Activated T-cell treated with anti-CD3 and anti-CD28 coated beads, Interleukin-2, amount 50 U/mL, for 4 hours (primary cell): ENCODE results near the gene FRK. TPM values are rescaled to one million over a fixed set of nuclear protein-coding genes. Genes with fewer than 3 reads are reported as not detected.
A peak's percentile ranks its signal among the peaks of the same experiment; 100 is the strongest.
"Not testable (repeated sequence)": the region's sequence is repeated elsewhere in the genome, so short reads cannot be mapped to it uniquely, and the experiment has no call there.

Experiments
- ATAC-seq, 2 donors: fragments of 200-7000 bp; cut with Tn5 transposase; one replicate each; pipeline ENCODE4 v1.10.0; 2021
- DNase-seq: peaks from one replicate; pipeline ENCODE4 v3.0.0-alpha.2; 2020
- H3K27me3 Mint-ChIP-seq: one replicate; pipeline ENCODE4 v1.8.0; 2021; ENCODE audit warnings: low read depth, mixed read lengths
- H3K36me3 Mint-ChIP-seq: one replicate; pipeline ENCODE4 v1.8.0; 2022; ENCODE audit warnings: mixed read lengths; ENCODE audit not compliant: insufficient read depth
- H3K4me1 Mint-ChIP-seq: one replicate; pipeline ENCODE4 v1.8.0; 2021; ENCODE audit warnings: low read depth, mixed read lengths
- H3K4me3 Mint-ChIP-seq: one replicate; pipeline ENCODE4 v1.8.0; 2021; ENCODE audit warnings: mild to moderate bottlenecking, moderate library complexity, mixed read lengths
- H3K9me3 Mint-ChIP-seq: one replicate; pipeline ENCODE4 v1.8.0; 2021; ENCODE audit warnings: mixed read lengths
- total RNA-seq, 3 donors: library from RNA; stranded (reverse); gene quantifications; one replicate each; pipeline ENCODE4 v1.2.1, GENCODE V29; 2021

The FRK gene, protein sequence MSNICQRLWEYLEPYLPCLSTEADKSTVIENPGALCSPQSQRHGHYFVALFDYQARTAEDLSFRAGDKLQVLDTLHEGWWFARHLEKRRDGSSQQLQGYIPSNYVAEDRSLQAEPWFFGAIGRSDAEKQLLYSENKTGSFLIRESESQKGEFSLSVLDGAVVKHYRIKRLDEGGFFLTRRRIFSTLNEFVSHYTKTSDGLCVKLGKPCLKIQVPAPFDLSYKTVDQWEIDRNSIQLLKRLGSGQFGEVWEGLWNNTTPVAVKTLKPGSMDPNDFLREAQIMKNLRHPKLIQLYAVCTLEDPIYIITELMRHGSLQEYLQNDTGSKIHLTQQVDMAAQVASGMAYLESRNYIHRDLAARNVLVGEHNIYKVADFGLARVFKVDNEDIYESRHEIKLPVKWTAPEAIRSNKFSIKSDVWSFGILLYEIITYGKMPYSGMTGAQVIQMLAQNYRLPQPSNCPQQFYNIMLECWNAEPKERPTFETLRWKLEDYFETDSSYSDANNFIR
- total RNA-seq = under 1 TPM; 0.03 to 0.05 (median 0.03) TPM

- no peak for ATAC-seq
- H3K4me1 Mint-ChIP-seq = no peaks in the 10 kb centered on the region
- H3K27me3 Mint-ChIP-seq = peaks cover 6% of the 10 kb centered on the region
- H3K36me3 Mint-ChIP-seq = no peaks in the 10 kb centered on the region
- H3K4me3 Mint-ChIP-seq = no peak within 1 kb of the TSS
- no peaks in the 10 kb centered on the region for H3K9me3 Mint-ChIP-seq
- DNase-seq = no peak
Measured at GRCh38 chr6:116060572-116061283, at the start of gene FRK. Gene FRK, minus strand, starts transcription at chr6:116060891. Its CDS starts 580 bp downstream, at chr6:116060311.

- Mint-ChIP-seq H3K4me3 (no peak overlapping the region), H3K36me3 (peaks cover 45% of the 10 kb centered on the region), H3K9me3 (no peaks in the 10 kb centered on the region), H3K4me1 (peaks cover 29% of the 10 kb centered on the region), H3K27me3 (no peaks in the 10 kb centered on the region)
- ATAC-seq (no peak), DNase-seq (no peak)
Measured at GRCh38 chr6:116108836-116109235, 48.1 kb upstream of the FRK start.

DNA sequence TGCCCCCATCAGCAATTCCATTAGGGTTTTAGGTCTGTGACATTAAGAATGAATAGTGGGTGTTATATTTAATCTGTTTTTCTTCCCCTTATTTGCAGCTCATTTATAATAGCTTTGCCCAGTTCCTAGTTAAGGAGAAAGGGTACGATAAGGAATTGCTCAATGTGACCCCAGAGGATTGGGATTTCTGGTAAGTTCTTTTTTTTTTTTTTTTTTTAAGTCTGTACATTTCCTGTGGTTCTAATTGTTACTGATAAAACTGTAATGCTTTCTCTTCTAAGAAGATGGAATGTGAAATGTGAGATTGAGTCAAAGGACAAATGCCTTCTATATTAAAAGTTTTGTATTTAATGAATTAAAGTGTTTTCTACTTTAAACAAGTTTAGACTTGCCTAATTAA is 45.5 kb upstream of the FRK start:
- DNase-seq (no peak), ATAC-seq (no peak)
- Mint-ChIP-seq H3K27me3 (no peaks in the 10 kb centered on the region), H3K9me3 (no peaks in the 10 kb centered on the region), H3K4me1 (peaks cover 55% of the 10 kb centered on the region), H3K4me3 (no peak overlapping the region), H3K36me3 (peaks cover 27% of the 10 kb centered on the region)

DNA sequence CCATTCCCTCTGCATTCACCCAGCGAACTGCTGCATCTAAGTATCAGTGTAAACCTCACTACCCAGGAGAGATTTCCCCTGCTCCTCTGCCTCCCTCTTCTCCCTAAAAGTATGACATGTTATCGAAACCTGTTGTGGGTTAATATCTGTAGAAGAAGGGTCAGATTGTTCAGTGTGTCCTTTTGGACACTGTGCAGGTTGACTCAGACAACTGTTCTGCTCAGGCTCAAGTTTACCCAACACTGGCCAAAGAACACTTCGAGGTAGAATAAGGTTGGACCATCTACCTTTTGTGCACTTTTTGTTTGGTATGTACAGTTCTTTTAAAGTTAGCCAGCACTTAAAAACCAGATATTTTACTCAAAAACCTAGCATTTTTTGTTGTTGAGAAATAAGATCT is 44.6 kb upstream of the FRK start:
- H3K9me3 Mint-ChIP-seq = no peaks in the 10 kb centered on the region
- no peak for ATAC-seq
- DNase-seq = no peak
- H3K4me1 Mint-ChIP-seq = peaks cover 57% of the 10 kb centered on the region
- no peaks in the 10 kb centered on the region for H3K27me3 Mint-ChIP-seq
- H3K36me3 Mint-ChIP-seq = peaks cover 21% of the 10 kb centered on the region
- no peak overlapping the region for H3K4me3 Mint-ChIP-seq

- Mint-ChIP-seq H3K36me3 (peaks cover 19% of the 10 kb centered on the region), H3K9me3 (no peaks in the 10 kb centered on the region), H3K4me1 (peaks cover 61% of the 10 kb centered on the region), H3K27me3 (no peaks in the 10 kb centered on the region), H3K4me3 (no peak overlapping the region)
- DNase-seq (no peak), ATAC-seq (no peak)
Measured at GRCh38 chr6:116104636-116105035, 43.9 kb upstream of the FRK start.

DNA sequence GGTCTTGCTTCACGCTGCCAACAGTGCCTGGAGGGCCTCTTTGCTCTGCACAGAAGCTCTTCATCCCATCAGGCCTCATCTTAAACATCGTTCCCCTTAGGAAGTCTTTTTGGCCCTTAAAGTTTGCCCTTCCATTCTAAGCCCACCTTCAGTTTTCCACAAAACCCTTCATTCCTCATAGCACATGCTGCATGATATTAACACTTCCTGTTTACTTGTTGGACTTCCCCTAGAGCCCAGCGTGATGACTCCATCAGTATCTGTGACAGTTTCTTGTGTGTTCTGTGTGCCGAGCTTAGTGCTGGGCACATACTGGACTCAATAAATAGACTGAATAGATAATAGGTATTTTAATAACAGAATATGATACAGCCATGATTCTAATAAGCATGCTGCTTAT is 42.2 kb upstream of the FRK start:
- H3K4me1 Mint-ChIP-seq = peaks cover 61% of the 10 kb centered on the region
- no peaks in the 10 kb centered on the region for H3K27me3 Mint-ChIP-seq
- H3K9me3 Mint-ChIP-seq = no peaks in the 10 kb centered on the region
- ATAC-seq (no peak), DNase-seq (no peak)
- peak overlapping the region; percentile 89 for H3K4me3 Mint-ChIP-seq
- H3K36me3 Mint-ChIP-seq = peaks cover 6% of the 10 kb centered on the region

GRCh38 chr6:116101790-116102189 is 41.1 kb upstream of the FRK start:
- peak overlapping the region; percentile 89 for H3K4me3 Mint-ChIP-seq
- ATAC-seq = no peak
- H3K27me3 Mint-ChIP-seq = no peaks in the 10 kb centered on the region
- H3K9me3 Mint-ChIP-seq = no peaks in the 10 kb centered on the region
- H3K36me3 Mint-ChIP-seq = peaks cover 4% of the 10 kb centered on the region
- no peak for DNase-seq
- H3K4me1 Mint-ChIP-seq = peaks cover 61% of the 10 kb centered on the region

DNA sequence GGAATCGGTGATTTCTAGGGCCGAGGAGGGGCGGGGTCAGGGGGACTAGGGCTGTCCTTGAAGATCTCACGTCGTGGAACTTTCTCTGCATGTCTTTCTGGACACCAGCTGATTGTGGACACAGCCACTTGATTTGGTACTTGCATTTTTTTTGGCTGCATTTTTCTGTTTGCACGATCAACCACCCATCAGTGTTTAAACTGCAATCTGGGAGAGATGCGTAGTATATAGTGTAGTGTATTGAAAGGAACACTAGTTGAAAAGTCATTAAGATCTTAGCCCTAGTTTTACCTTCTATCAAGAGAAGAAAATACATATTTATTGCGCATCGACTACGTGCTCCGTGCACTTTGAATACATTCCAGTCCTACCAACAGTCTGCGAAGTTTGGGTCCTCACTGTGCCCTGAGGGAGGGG is 40.6 kb upstream of the FRK start:
- Mint-ChIP-seq H3K4me3 (peak overlapping the region; percentile 89), H3K4me1 (peaks cover 57% of the 10 kb centered on the region), H3K9me3 (no peaks in the 10 kb centered on the region), H3K27me3 (no peaks in the 10 kb centered on the region), H3K36me3 (peaks cover 4% of the 10 kb centered on the region)
- DNase-seq (no peak), ATAC-seq (no peak)

GRCh38 chr6:116100419-116101301 is 40.0 kb upstream of the FRK start, which contains the start of gene NT5DC1:
Gene NT5DC1, plus strand, starts transcription at chr6:116100853. Its CDS starts 78 bp downstream, at chr6:116100931.
- DNase-seq = peak; percentile 74
- H3K4me3 Mint-ChIP-seq = peak within 1 kb of the TSS; percentile 89
- peaks cover 50% of the 10 kb centered on the region for H3K4me1 Mint-ChIP-seq

DNA sequence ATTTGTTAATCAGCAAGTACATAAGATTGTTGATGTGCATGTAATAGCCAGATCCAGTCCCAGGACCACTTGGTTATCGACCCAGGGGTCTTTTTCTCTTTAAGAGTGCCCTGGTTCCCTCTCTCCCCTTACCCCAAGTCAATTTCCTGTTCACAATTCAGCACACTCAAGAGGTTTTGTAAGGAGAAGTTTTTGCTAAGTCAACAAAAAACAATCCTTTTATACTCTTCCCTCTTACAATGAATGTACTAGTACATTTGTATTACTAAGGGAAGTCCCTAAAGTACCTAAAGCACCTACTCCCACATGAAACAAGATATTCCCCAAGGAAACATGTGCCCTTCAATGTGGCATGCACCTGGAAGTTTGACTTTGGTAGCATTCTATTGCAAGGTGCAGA is 38.3 kb upstream of the FRK start:
- peaks cover 34% of the 10 kb centered on the region for H3K4me1 Mint-ChIP-seq
- no peak overlapping the region for H3K4me3 Mint-ChIP-seq
- no peaks in the 10 kb centered on the region for H3K27me3 Mint-ChIP-seq
- DNase-seq (no peak), ATAC-seq (no peak)
- H3K36me3 Mint-ChIP-seq = peaks cover 4% of the 10 kb centered on the region
- peaks cover 6% of the 10 kb centered on the region for H3K9me3 Mint-ChIP-seq

More at GRCh38 chr6:116100419-116101301, 40.0 kb upstream of the FRK start, which contains the start of gene NT5DC1:
- H3K27me3 Mint-ChIP-seq = no peaks in the 10 kb centered on the region
- ATAC-seq = peak; percentile 95 to 96
- peaks cover 4% of the 10 kb centered on the region for H3K36me3 Mint-ChIP-seq
- H3K9me3 Mint-ChIP-seq = peaks cover 4% of the 10 kb centered on the region

DNA sequence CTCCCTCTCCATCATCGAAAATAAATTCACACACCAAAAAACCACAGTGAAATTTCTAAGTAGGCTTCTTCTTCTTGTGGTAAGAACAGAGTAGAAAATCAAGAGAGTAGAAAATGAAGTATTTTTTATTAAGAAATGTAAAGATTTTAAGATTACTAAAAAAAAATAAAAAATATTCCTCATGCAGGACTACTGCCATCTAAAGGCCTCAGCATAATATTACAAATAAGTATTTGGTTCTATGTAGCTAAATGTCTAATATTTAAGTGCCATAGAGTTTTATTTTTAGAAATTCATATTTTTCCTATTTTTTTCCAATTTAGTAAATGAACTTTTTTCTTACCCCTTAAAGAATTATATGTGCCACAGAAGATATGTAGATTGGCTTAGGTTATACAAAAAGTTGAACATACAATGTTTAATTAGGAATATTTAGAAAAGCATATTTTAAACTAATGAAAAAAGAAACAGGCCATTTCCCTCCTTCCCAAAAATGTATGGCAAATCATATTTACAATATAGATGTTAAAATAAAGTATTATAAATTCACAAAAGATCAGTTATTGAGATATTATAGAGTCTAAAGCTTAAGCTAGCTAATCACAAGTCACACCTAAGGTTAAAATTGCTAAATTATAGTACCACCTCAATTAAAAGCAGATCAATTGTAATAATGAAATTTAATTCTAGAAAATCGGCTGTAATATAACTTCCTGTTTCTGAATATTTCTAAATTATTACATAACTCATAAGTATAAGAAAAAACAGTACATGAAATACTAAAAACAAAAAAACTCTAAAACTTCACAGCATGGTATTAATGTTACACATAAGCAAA is 36.5 kb upstream of the FRK start:
- no peak overlapping the region for H3K4me3 Mint-ChIP-seq
- no peaks in the 10 kb centered on the region for H3K36me3 Mint-ChIP-seq
- no peak for ATAC-seq
- peaks cover 17% of the 10 kb centered on the region for H3K4me1 Mint-ChIP-seq
- H3K27me3 Mint-ChIP-seq = no peaks in the 10 kb centered on the region
- H3K9me3 Mint-ChIP-seq = peaks cover 6% of the 10 kb centered on the region
- no peak for DNase-seq

- not testable (repeated sequence) for H3K4me1 Mint-ChIP-seq, DNase-seq, H3K4me3 Mint-ChIP-seq, H3K9me3 Mint-ChIP-seq, H3K27me3 Mint-ChIP-seq, ATAC-seq, H3K36me3 Mint-ChIP-seq
Measured at GRCh38 chr6:116096048-116096759, 35.5 kb upstream of the FRK start.

DNA sequence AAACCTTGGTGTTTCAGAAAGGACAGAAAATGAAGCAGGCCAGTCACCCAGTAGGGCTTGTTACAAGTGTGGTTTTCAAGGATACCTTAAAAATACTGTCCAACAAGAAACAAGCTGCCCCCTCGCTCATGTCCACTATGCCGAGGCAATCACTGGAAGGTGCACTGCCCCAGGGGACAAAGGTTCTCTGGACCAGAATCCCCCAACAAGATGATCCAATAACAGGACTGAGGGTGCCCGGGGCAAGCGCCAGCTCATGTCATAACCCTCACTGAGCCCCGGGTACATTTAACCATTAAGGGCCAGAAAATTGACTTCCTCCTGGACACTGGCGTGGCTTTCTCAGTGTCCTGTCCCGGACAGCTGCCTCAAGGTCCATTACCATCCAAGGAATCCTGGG is 33.4 kb upstream of the FRK start:
- H3K27me3 Mint-ChIP-seq = no peaks in the 10 kb centered on the region
- no peak for ATAC-seq
- H3K4me3 Mint-ChIP-seq = no peak overlapping the region
- no peaks in the 10 kb centered on the region for H3K36me3 Mint-ChIP-seq
- peaks cover 6% of the 10 kb centered on the region for H3K9me3 Mint-ChIP-seq
- no peak for DNase-seq
- no peaks in the 10 kb centered on the region for H3K4me1 Mint-ChIP-seq
